ENCODE measurements around the gene CCSER1.

The CCSER1 gene

GRCh38 chr4:90540536-90540935, 413.3 kb downstream of the CCSER1 start:
- Histone ChIP-seq H3K27ac (ENCODE audit: low read depth, low read length, severe bottlenecking) (no peak overlapping the region), H3K36me3 (ENCODE audit: control insufficient read depth, insufficient read depth, low read length) (no peaks in the 10 kb centered on the region), H3K4me1 (ENCODE audit: control insufficient read depth, insufficient read depth, low read length, poor library complexity, severe bottlenecking) (peaks cover 4% of the 10 kb centered on the region), H3K4me3 (ENCODE audit: extremely low read depth, insufficient read depth, low read length, poor library complexity, severe bottlenecking) (no peak overlapping the region), H3K9me3 (ENCODE audit: control insufficient read depth, low read length) (no peaks in the 10 kb centered on the region)

GRCh38 chr4:90542216-90542615, 415.0 kb downstream of the CCSER1 start:
- no peak overlapping the region for H3K4me3 ChIP-seq (ENCODE audit: extremely low read depth, insufficient read depth, low read length, poor library complexity, severe bottlenecking)
- H3K36me3 ChIP-seq (ENCODE audit: control insufficient read depth, insufficient read depth, low read length) = no peaks in the 10 kb centered on the region
- H3K27ac ChIP-seq (ENCODE audit: low read depth, low read length, severe bottlenecking) = no peak overlapping the region
- no peaks in the 10 kb centered on the region for H3K9me3 ChIP-seq (ENCODE audit: control insufficient read depth, low read length)
- peaks cover 4% of the 10 kb centered on the region for H3K4me1 ChIP-seq (ENCODE audit: control insufficient read depth, insufficient read depth, low read length, poor library complexity, severe bottlenecking)
- 84 to 100% methylated on average over 2 of the region's 4 CpGs for WGBS, 2 experiments (ENCODE audit: insufficient coverage in 2 of 2)

GRCh38 chr4:90543419-90544170, 416.4 kb downstream of the CCSER1 start:
- Histone ChIP-seq H3K27ac (ENCODE audit: low read depth, low read length, severe bottlenecking) (no peak overlapping the region), H3K9me3 (ENCODE audit: control insufficient read depth, low read length) (no peaks in the 10 kb centered on the region), H3K36me3 (ENCODE audit: control insufficient read depth, insufficient read depth, low read length) (no peaks in the 10 kb centered on the region), H3K4me3 (ENCODE audit: extremely low read depth, insufficient read depth, low read length, poor library complexity, severe bottlenecking) (no peak overlapping the region), H3K4me1 (ENCODE audit: control insufficient read depth, insufficient read depth, low read length, poor library complexity, severe bottlenecking) (no peaks in the 10 kb centered on the region)
- 82 to 90% methylated on average over 5 of the region's 5 CpGs for WGBS, 2 experiments (ENCODE audit: insufficient coverage in 2 of 2)

- no peak overlapping the region for H3K4me3 ChIP-seq (ENCODE audit: extremely low read depth, insufficient read depth, low read length, poor library complexity, severe bottlenecking)
- H3K27ac ChIP-seq (ENCODE audit: low read depth, low read length, severe bottlenecking) = no peak overlapping the region
- no peaks in the 10 kb centered on the region for H3K9me3 ChIP-seq (ENCODE audit: control insufficient read depth, low read length)
- 86% methylated on average over 1 of the region's 2 CpGs; no CpG with 5 or more reads in 1 of the 2 experiments for WGBS, 2 experiments (ENCODE audit: insufficient coverage in 2 of 2)
- H3K4me1 ChIP-seq (ENCODE audit: control insufficient read depth, insufficient read depth, low read length, poor library complexity, severe bottlenecking) = no peaks in the 10 kb centered on the region
- H3K36me3 ChIP-seq (ENCODE audit: control insufficient read depth, insufficient read depth, low read length) = no peaks in the 10 kb centered on the region
These were observed 417.4 kb downstream of the CCSER1 start for GRCh38 chr4:90544532-90545045.

GRCh38 chr4:90545380-90545779, 418.2 kb downstream of the CCSER1 start:
- H3K4me3 ChIP-seq (ENCODE audit: extremely low read depth, insufficient read depth, low read length, poor library complexity, severe bottlenecking) = no peak overlapping the region
- WGBS, 2 experiments (ENCODE audit: insufficient coverage in 2 of 2) = 80% methylated on average over 1 of the region's 4 CpGs; no CpG with 5 or more reads in 1 of the 2 experiments
- no peaks in the 10 kb centered on the region for H3K36me3 ChIP-seq (ENCODE audit: control insufficient read depth, insufficient read depth, low read length)
- H3K9me3 ChIP-seq (ENCODE audit: control insufficient read depth, low read length) = no peaks in the 10 kb centered on the region
- H3K4me1 ChIP-seq (ENCODE audit: control insufficient read depth, insufficient read depth, low read length, poor library complexity, severe bottlenecking) = no peaks in the 10 kb centered on the region
- H3K27ac ChIP-seq (ENCODE audit: low read depth, low read length, severe bottlenecking) = no peak overlapping the region

- 100% methylated on average over 1 of the region's 1 CpG; no CpG with 5 or more reads in 1 of the 2 experiments for WGBS, 2 experiments (ENCODE audit: insufficient coverage in 2 of 2)
- Histone ChIP-seq H3K27ac (ENCODE audit: low read depth, low read length, severe bottlenecking) (no peak overlapping the region), H3K4me3 (ENCODE audit: extremely low read depth, insufficient read depth, low read length, poor library complexity, severe bottlenecking) (no peak overlapping the region), H3K36me3 (ENCODE audit: control insufficient read depth, insufficient read depth, low read length) (no peaks in the 10 kb centered on the region), H3K4me1 (ENCODE audit: control insufficient read depth, insufficient read depth, low read length, poor library complexity, severe bottlenecking) (no peaks in the 10 kb centered on the region), H3K9me3 (ENCODE audit: control insufficient read depth, low read length) (no peaks in the 10 kb centered on the region)
These were observed 418.9 kb downstream of the CCSER1 start for GRCh38 chr4:90546114-90546513.

GRCh38 chr4:90570615-90571014, 443.4 kb downstream of the CCSER1 start:
- H3K9me3 ChIP-seq (ENCODE audit: control insufficient read depth, low read length) = no peaks in the 10 kb centered on the region
- no peak overlapping the region for H3K27ac ChIP-seq (ENCODE audit: low read depth, low read length, severe bottlenecking)
- no peak overlapping the region for H3K4me3 ChIP-seq (ENCODE audit: extremely low read depth, insufficient read depth, low read length, poor library complexity, severe bottlenecking)
- no peaks in the 10 kb centered on the region for H3K36me3 ChIP-seq (ENCODE audit: control insufficient read depth, insufficient read depth, low read length)
- no CpG with 5 or more reads among the region's 2 CpGs for WGBS, 2 experiments (ENCODE audit: insufficient coverage in 2 of 2)
- no peaks in the 10 kb centered on the region for H3K4me1 ChIP-seq (ENCODE audit: control insufficient read depth, insufficient read depth, low read length, poor library complexity, severe bottlenecking)

GRCh38 chr4:90572996-90573395, 445.8 kb downstream of the CCSER1 start:
- Histone ChIP-seq H3K36me3 (ENCODE audit: control insufficient read depth, insufficient read depth, low read length) (no peaks in the 10 kb centered on the region), H3K4me3 (ENCODE audit: extremely low read depth, insufficient read depth, low read length, poor library complexity, severe bottlenecking) (no peak overlapping the region), H3K4me1 (ENCODE audit: control insufficient read depth, insufficient read depth, low read length, poor library complexity, severe bottlenecking) (no peaks in the 10 kb centered on the region), H3K9me3 (ENCODE audit: control insufficient read depth, low read length) (no peaks in the 10 kb centered on the region), H3K27ac (ENCODE audit: low read depth, low read length, severe bottlenecking) (no peak overlapping the region)
- 93 to 95% methylated on average over 2 of the region's 2 CpGs for WGBS, 2 experiments (ENCODE audit: insufficient coverage in 2 of 2)

GRCh38 chr4:90575371-90575770, 448.2 kb downstream of the CCSER1 start:
- H3K9me3 ChIP-seq (ENCODE audit: control insufficient read depth, low read length) = no peaks in the 10 kb centered on the region
- no peak overlapping the region for H3K4me3 ChIP-seq (ENCODE audit: extremely low read depth, insufficient read depth, low read length, poor library complexity, severe bottlenecking)
- no CpG with 5 or more reads among the region's 1 CpG for WGBS, 2 experiments (ENCODE audit: insufficient coverage in 2 of 2)
- no peaks in the 10 kb centered on the region for H3K36me3 ChIP-seq (ENCODE audit: control insufficient read depth, insufficient read depth, low read length)
- H3K4me1 ChIP-seq (ENCODE audit: control insufficient read depth, insufficient read depth, low read length, poor library complexity, severe bottlenecking) = no peaks in the 10 kb centered on the region
- H3K27ac ChIP-seq (ENCODE audit: low read depth, low read length, severe bottlenecking) = no peak overlapping the region

GRCh38 chr4:90580326-90580725, 453.1 kb downstream of the CCSER1 start:
- no CpG with 5 or more reads among the region's 1 CpG for WGBS, 2 experiments (ENCODE audit: insufficient coverage in 2 of 2)
- H3K4me1 ChIP-seq (ENCODE audit: control insufficient read depth, insufficient read depth, low read length, poor library complexity, severe bottlenecking) = no peaks in the 10 kb centered on the region
- no peaks in the 10 kb centered on the region for H3K9me3 ChIP-seq (ENCODE audit: control insufficient read depth, low read length)
- no peak overlapping the region for H3K27ac ChIP-seq (ENCODE audit: low read depth, low read length, severe bottlenecking)
- no peak overlapping the region for H3K4me3 ChIP-seq (ENCODE audit: extremely low read depth, insufficient read depth, low read length, poor library complexity, severe bottlenecking)
- H3K36me3 ChIP-seq (ENCODE audit: control insufficient read depth, insufficient read depth, low read length) = no peaks in the 10 kb centered on the region

- no peak overlapping the region for H3K27ac ChIP-seq (ENCODE audit: low read depth, low read length, severe bottlenecking)
- no peaks in the 10 kb centered on the region for H3K36me3 ChIP-seq (ENCODE audit: control insufficient read depth, insufficient read depth, low read length)
- no peaks in the 10 kb centered on the region for H3K9me3 ChIP-seq (ENCODE audit: control insufficient read depth, low read length)
- 60 to 79% methylated on average over 1 to 2 of the region's 2 CpGs for WGBS, 2 experiments (ENCODE audit: insufficient coverage in 2 of 2)
- H3K4me1 ChIP-seq (ENCODE audit: control insufficient read depth, insufficient read depth, low read length, poor library complexity, severe bottlenecking) = no peaks in the 10 kb centered on the region
- H3K4me3 ChIP-seq (ENCODE audit: extremely low read depth, insufficient read depth, low read length, poor library complexity, severe bottlenecking) = no peak overlapping the region
These were observed 454.9 kb downstream of the CCSER1 start for GRCh38 chr4:90582087-90582486.

All from mesodermal cell (in vitro differentiated cells).